Ectodermal cell (in vitro differentiated cells): ENCODE data around the gene SUFU.

Experiments
- H3K27ac ChIP-seq: 2 replicates; pipeline ENCODE4 v1.7.0; 2013; ENCODE audit warnings: mild to moderate bottlenecking, low read depth, low read length; ENCODE audit not compliant: insufficient read depth, poor library complexity, severe bottlenecking
- H3K27me3 ChIP-seq: 2 replicates; pipeline ENCODE4 v1.7.0; 2013; ENCODE audit warnings: mild to moderate bottlenecking, low read length; ENCODE audit not compliant: insufficient read depth, control insufficient read depth, poor library complexity, severe bottlenecking
- H3K36me3 ChIP-seq: one replicate; pipeline ENCODE4 v1.7.0; 2013; ENCODE audit warnings: low read length; ENCODE audit not compliant: control insufficient read depth, insufficient read depth
- H3K4me1 ChIP-seq: one replicate; pipeline ENCODE4 v1.7.0; 2013; ENCODE audit warnings: low read length; ENCODE audit not compliant: control insufficient read depth, insufficient read depth
- H3K4me3 ChIP-seq: 2 replicates; pipeline ENCODE4 v1.7.0; 2013; ENCODE audit warnings: low read depth, low read length, control low read depth; ENCODE audit not compliant: insufficient read depth
- H3K9me3 ChIP-seq: 2 replicates; pipeline ENCODE4 v1.7.0; 2013; ENCODE audit warnings: mild to moderate bottlenecking, low read length, moderate library complexity; ENCODE audit not compliant: control insufficient read depth
- WGBS, 2 experiments: methylation state at CpG; one replicate each; pipeline ENCODE4 v1.1.7; 2013; ENCODE audit warnings: missing lambda C conversion rate in 2 of 2; 5-methylcytosine and 5-hydroxymethylcytosine counted together

The SUFU gene

DNA sequence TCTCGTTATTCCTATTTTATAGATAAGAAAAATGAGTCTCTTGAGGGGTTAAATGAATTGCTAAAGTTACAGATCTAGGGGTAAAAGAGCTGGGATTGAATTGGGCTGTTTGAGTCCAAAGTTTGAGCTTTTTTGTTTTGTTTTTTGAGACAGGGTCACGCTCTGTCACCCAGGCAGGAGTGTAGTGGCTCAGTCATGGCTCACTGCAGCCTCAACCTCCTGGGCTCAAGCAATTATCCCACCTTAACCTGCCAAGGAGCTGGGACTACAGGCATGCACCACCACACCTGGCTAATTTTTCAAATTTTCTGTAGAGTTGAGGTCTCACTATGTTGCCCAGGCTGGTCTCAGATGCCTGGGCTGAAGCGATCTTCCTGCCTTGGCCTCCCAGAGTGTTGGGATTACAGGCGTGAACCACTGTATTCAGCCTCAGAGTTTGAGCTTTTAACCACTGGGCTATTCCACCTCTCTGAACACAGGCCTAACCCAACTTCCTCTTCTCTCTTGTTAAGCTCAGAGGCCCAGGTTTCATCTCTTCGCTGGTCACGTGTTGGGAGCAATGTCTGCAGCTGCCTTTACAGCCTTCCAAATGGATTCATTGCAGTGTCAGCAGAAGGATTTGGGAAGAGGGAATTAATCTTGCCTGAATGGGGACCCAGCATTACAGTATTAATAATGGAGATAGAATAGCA is 8.0 kb downstream of the SUFU start:
- Histone ChIP-seq H3K4me1 (no peaks in the 10 kb centered on the region), H3K27ac (no peak overlapping the region), H3K27me3 (no peaks in the 10 kb centered on the region), H3K9me3 (no peaks in the 10 kb centered on the region), H3K36me3 (peaks cover 24% of the 10 kb centered on the region), H3K4me3 (no peak overlapping the region)
- WGBS, 2 experiments: 93 to 97% methylated on average over 6 of the region's 6 CpGs

DNA sequence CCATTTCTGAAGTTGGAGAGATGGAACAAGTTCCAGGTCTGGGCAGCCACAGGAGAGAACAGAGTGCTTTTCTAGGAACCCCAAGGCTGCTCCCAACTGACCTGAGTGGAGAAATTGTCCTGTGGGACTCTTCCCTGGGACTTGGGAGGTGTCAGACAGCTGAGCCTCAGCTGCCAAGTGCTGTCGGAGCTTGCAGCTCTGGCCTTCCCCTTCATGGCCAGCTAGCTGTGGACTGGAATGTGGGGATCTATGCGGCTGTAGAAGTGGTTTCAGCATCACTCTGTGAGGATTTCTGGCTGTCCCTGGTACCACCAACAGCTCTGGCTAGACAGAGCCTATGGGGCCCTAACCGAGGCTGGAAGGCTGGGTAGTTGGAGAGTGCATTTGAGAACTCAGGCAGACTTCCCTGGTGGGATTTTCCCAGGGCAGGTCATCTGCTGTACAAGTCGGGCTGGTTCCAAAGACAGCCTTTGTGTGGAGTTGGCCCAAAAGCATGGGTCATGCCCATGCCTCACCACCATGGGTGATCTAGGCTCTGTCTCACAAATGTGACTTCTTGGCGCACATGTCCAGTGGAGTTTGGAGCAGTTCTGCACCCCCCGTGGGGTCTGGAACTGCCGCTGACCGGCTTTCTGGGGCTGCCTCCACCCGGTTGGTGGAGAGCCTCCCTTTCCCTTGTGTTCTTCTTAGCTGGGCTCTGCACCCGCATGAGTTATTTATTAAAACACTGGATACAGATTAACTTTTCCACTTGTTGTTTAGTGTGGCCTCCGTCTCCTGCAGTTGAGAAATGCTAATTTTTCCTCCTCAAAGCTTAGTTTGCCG is 10.9 kb downstream of the SUFU start:
- H3K4me1 ChIP-seq: no peaks in the 10 kb centered on the region
- no peak overlapping the region for H3K27ac ChIP-seq
- H3K36me3 ChIP-seq: peaks cover 28% of the 10 kb centered on the region
- no peaks in the 10 kb centered on the region for H3K27me3 ChIP-seq
- no peak overlapping the region for H3K4me3 ChIP-seq
- no peaks in the 10 kb centered on the region for H3K9me3 ChIP-seq
- WGBS, 2 experiments: 95 to 96% methylated on average over 12 of the region's 12 CpGs

DNA sequence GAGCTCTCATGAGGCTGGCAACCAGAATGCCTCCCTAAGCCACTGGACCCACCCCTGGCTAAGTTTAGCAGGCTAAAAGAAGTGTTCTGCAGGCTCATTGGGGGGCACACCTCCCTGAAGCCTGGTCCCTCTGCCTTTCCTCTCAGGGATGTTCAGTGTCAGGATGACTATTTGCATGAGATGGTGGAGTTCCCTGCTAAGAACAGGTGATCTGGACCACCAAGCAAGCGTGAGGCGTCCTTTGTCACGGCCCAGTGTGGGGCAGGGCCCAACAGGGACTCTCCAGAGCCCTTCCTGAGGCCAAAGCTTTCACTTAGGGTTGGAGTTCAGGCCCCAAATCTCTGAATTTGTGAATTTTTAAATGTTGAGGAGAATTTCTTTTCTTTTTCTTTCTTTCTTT is 12.0 kb downstream of the SUFU start:
- H3K4me3 ChIP-seq: no peak overlapping the region
- no peaks in the 10 kb centered on the region for H3K4me1 ChIP-seq
- H3K27me3 ChIP-seq: no peaks in the 10 kb centered on the region
- no peak overlapping the region for H3K27ac ChIP-seq
- no peaks in the 10 kb centered on the region for H3K9me3 ChIP-seq
- 86 to 89% methylated on average over 3 of the region's 3 CpGs for WGBS, 2 experiments
- peaks cover 28% of the 10 kb centered on the region for H3K36me3 ChIP-seq

DNA sequence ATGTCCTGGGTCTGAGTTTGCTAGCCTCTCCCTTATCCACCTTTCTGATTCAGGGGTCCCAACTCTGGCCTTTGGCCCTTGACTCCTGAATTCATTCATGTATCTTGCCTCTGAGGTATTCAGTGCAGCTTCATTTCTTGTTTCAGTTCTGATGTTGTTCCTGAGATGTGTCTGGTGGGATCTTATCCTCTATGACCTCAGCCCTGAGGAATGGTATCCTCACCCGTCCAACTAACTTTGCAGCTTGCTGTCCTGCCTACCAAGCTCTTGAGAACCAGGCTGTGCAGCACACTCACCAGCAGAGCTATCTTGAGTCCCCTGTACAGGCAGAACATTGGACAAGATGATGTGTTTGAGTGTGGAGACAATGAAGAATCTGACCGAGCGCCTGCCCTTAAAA is 13.8 kb downstream of the SUFU start:
- no peaks in the 10 kb centered on the region for H3K4me1 ChIP-seq
- peaks cover 21% of the 10 kb centered on the region for H3K36me3 ChIP-seq
- no peak overlapping the region for H3K4me3 ChIP-seq
- WGBS, 2 experiments: 94 to 98% methylated on average over 3 of the region's 3 CpGs
- no peaks in the 10 kb centered on the region for H3K9me3 ChIP-seq
- H3K27ac ChIP-seq: no peak overlapping the region
- H3K27me3 ChIP-seq: no peaks in the 10 kb centered on the region

DNA sequence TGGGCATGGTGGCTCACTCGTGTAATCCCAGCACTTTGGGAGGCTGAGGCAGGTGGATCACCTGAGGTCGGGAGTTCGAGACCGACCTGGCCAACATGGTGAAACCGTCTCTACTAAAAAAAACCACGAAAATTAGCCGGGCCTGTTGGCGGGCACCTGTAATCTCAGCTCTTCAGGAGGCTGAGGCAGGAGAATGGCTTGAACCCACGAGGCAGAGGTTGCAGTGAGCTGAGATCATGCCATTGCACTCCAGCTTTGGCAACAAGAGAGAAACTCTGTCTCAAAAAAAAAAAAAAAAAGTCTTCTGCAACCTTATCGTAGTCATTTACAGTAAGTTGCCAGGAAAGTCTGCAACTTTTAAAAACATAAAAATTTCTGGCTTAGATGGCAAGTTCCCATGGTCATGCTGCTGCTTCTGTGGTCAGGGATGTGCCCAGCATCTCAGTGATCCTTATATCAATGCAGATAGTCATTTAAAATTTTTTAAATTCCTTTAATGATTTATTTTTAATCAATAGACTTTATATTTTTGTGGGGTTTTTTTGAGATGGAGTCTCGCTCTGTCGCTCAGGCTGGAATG is 15.6 kb downstream of the SUFU start:
- peaks cover 22% of the 10 kb centered on the region for H3K36me3 ChIP-seq

DNA sequence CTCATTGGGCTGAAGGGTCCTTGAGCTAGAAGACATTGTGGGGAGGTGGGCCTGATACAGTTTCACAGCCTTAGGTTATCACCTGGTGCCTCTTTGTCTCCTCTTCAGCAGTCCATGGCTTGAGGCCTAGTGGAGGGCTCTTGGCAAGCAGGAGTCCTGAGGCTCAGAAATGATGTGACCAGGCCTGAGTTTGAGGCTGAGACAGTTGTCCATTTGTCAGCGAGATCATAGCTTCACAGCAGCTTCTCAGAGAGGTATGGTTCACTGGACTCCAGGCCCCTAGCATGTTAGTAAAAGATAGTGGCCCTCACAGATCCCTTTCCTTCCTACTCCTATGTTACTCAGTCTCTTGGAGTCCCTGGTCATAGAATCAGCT is 19.1 kb downstream of the SUFU start:
- 96 to 100% methylated on average over 1 of the region's 1 CpG for WGBS, 2 experiments
- no peaks in the 10 kb centered on the region for H3K27me3 ChIP-seq
- H3K4me3 ChIP-seq: no peak overlapping the region
- H3K9me3 ChIP-seq: no peaks in the 10 kb centered on the region
- no peak overlapping the region for H3K27ac ChIP-seq
- no peaks in the 10 kb centered on the region for H3K4me1 ChIP-seq
- H3K36me3 ChIP-seq: peaks cover 12% of the 10 kb centered on the region

More for the DNA sequence above, 15.6 kb downstream of the SUFU start:
- Histone ChIP-seq H3K27me3 (no peaks in the 10 kb centered on the region), H3K9me3 (no peaks in the 10 kb centered on the region), H3K27ac (no peak overlapping the region), H3K4me1 (no peaks in the 10 kb centered on the region), H3K4me3 (no peak overlapping the region)
- 93 to 95% methylated on average over 12 of the region's 12 CpGs for WGBS, 2 experiments

DNA sequence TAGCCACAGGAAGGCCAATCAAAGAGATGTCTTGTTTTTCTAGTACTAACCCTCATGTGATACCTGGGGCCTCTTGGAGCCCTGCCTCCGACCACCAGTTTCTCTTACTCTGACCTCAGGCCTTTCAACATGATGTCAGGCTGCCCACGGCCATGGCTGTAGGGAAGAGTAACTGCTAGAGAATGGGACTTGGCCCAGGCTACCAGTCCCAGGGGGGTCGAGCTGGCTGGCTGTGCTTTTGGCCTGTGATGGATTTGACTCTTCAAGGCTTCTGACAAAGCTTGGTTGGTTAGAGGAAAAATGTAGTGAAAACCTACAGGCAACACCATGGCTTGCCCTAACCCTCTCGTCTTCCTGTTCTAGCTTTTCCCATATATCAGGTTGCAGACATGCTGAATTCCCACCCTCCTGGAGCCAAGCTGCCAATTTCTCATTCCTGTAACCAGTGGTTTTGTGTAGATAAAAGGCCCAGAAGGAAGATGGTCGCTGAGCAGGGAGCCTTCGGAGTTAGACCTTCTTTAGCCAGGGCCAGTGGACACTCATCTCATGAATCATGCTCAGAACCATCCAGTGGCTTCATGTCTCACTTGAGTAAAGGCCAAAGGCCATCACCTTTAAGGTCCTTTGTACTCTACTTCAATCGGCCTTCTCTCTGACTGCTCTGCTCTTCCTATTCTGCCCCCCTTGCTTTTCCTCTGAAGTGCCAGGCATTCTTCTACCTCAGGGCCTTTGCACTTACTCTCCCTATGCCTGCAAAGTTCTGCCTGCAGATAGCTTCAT is 19.7 kb downstream of the SUFU start:
- H3K9me3 ChIP-seq: no peaks in the 10 kb centered on the region
- H3K4me1 ChIP-seq: no peaks in the 10 kb centered on the region
- H3K4me3 ChIP-seq: no peak overlapping the region
- H3K27me3 ChIP-seq: no peaks in the 10 kb centered on the region
- 87 to 91% methylated on average over 7 of the region's 7 CpGs for WGBS, 2 experiments
- H3K36me3 ChIP-seq: peaks cover 12% of the 10 kb centered on the region
- H3K27ac ChIP-seq: no peak overlapping the region

DNA sequence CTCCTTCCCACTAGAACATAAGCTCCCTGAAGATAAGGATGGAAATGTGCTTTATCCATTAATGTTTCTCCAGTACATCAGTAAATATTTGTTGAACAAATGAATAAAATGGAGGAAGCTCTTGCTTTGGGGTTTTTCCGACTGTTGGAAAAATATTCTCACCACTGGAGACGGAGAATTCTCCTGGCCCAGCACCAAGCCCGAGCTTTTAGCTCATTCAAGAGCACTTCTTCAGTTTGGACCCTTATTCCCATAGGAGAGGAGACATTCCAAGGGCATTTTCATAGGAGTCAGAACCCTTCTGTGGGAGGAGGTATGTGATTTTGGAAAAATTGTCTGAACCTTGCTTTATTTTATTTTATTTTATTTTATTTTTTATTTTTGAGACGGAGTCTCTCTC is 21.0 kb downstream of the SUFU start:
- WGBS, 2 experiments: 97% methylated on average over 4 of the region's 4 CpGs
- Histone ChIP-seq H3K4me1 (no peaks in the 10 kb centered on the region), H3K9me3 (no peaks in the 10 kb centered on the region), H3K36me3 (peaks cover 12% of the 10 kb centered on the region), H3K27me3 (no peaks in the 10 kb centered on the region), H3K27ac (no peak overlapping the region), H3K4me3 (no peak overlapping the region)

DNA sequence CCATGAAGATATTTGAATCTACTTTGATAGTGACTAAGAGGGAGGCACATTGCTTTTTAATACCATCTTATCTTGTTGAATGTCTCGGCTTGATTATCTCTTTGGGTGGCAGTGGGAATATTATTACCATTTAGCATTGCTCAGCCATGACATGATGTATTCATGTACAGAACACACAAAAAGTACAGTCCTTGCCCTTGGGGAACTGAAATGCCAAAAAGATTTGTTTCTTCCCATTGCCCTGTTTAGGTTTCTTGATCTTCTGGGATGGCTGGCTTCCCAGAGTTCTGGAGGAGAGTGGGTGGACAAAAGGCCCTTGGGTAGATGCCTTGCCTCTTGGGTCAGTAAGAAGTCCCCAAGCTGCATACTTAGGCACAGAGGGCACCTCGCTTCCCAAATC is 23.8 kb downstream of the SUFU start:
- WGBS, 2 experiments: 94 to 98% methylated on average over 1 to 2 of the region's 2 CpGs
- Histone ChIP-seq H3K27me3 (no peaks in the 10 kb centered on the region), H3K9me3 (no peaks in the 10 kb centered on the region), H3K4me1 (no peaks in the 10 kb centered on the region), H3K27ac (no peak overlapping the region), H3K36me3 (peaks cover 12% of the 10 kb centered on the region), H3K4me3 (no peak overlapping the region)

DNA sequence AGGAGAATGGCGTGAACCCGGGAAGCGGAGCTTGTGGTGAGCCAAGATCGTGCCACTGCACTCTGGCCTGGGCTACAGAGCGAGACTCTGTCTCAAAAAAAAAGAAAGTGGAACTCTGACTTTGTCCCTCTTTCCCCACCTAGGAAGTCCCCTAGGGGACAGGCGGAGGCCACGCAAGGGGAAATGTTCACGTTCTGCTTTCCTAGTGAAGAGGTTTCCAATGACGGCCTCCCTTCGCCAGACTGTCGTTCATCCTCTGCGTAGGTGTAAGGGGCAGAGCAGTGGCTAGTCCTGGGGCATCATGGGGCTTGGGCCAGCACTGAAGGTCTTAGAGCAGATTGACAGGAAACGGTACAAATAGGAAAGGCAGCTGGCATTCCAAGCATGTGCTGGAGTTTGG is 30.6 kb downstream of the SUFU start:
- no peaks in the 10 kb centered on the region for H3K9me3 ChIP-seq
- no peaks in the 10 kb centered on the region for H3K36me3 ChIP-seq
- no peaks in the 10 kb centered on the region for H3K4me1 ChIP-seq
- H3K27ac ChIP-seq: no peak overlapping the region
- no peak overlapping the region for H3K4me3 ChIP-seq
- 93 to 94% methylated on average over 13 of the region's 13 CpGs for WGBS, 2 experiments
- H3K27me3 ChIP-seq: no peaks in the 10 kb centered on the region
